NCI-H2227 (cell line): ENCODE results near the gene DUOX2.
"Not testable (repeated sequence)": the region's sequence is repeated elsewhere in the genome, so short reads cannot be mapped to it uniquely, and the experiment has no call there.

Source experiments
- DNase-seq: peaks from one replicate; lab custom pipeline; 2025; ENCODE audit not compliant: unreplicated experiment; lab: John Stamatoyannopoulos, UW

The DUOX2 gene

GRCh38 chr15:45120081-45120972 lies 6.4 kb upstream of the DUOX2 start:
- DNase-seq: no peak

- no peak for DNase-seq
Measured at GRCh38 chr15:45118996-45119395, 5.0 kb upstream of the DUOX2 start.

DNA sequence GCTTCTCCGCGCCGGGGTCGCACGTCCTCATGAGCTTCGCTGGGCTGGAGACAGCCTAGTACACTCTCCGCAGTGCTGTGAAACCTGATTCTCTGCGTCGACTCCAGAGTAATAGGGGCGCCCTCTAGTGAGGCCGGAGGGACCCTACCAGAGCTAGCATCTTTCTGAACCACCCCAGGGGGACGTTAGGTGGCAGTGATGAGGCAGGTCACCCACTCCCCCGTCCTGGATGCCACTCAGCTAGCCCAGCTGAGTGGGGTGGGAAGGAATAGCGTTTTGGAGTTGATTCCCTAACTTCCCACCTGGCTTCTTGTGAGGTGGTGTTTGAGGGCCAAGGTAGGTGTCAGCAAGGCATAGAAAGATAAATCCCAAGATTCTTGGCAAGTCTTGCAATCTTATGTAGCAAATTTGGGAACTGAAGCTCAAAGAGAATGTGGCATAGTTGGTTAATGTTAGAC lies 4.2 kb upstream of the DUOX2 start:
- DNase-seq: peak; percentile 80

DNA sequence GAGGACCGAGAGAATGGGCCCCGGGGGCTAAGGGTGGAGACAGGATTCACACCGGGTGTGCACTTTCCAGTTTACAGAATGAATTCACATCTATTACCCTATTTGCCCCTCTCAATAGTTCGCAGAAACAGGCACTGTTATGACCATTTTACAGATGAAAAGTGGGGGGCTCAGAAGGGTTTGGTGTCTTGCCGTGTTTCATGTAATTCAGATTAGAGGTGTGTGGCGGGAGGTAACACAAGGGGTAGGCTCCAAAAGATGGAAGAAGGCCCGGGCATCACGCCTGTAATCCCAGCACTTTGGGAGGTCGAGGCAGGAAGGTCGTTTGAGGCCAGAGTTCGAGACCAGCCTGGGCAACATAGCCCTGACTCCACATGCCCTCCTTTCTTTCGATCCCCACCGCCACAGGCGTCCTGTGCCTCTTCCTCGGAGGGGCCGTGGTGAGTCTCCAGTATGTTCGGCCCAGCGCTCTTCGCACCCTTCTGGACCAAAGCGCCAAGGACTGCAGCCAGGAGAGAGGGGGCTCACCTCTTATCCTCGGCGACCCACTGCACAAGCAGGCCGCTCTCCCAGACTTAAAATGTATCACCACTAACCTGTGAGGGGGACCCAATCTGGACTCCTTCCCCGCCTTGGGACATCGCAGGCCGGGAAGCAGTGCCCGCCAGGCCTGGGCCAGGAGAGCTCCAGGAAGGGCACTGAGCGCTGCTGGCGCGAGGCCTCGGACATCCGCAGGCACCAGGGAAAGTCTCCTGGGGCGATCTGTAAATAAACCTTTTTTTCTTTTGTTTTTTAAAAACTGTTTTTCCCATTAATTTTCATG lies 3.5 kb upstream of the DUOX2 start:
- DNase-seq: no peak

DNA sequence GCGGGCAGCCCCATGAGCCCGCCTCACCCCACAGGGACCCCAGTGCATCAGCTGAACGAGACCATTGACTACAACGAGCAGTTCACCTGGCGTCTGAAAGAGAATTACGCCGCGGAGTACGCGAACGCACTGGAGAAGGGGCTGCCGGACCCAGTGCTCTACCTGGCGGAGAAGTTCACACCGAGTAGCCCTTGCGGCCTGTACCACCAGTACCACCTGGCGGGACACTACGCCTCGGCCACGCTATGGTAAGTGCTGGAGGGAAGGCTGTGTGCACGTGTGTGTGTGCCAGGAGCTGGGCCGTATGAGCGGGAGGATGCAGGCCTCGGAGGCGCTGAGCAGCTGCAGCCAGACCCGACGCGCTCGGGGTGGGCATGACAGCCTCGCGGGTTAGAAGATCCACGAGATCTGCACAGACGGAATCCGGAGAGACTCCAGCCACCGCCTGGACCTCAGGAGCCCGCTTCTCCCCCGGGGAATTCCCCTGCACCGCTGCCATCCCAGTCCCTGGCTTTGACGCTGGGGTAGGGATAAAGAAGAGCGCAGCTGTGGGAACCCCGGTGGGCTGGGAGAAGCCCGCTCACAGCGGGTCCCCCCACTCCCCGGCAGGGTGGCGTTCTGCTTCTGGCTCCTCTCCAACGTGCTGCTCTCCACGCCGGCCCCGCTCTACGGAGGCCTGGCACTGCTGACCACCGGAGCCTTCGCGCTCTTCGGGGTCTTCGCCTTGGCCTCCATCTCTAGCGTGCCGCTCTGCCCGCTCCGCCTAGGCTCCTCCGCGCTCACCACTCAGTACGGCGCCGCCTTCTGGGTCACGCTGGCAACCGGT lies 2.7 kb upstream of the DUOX2 start:
- DNase-seq: no peak

DNA sequence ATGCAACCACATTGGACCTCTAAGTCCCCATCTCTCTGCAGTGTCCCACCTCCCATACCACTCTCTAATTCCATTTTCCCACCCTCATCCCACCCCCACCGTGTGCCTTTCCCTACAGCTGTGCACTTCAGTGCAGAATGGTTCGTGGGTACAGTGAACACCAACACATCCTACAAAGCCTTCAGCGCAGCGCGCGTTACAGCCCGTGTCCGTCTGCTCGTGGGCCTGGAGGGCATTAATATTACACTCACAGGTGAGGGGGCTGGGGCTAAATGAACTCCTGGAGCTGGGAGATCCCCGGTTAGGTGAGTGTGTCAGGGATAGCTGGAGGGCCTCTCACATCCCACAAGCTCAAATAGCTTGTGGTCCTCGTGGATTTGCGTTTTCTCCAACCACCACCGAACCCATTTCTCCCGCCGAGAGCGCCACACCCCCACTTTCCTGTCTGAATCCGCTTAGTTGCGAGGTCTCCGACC lies 2.1 kb upstream of the DUOX2 start:
- no peak for DNase-seq

DNA sequence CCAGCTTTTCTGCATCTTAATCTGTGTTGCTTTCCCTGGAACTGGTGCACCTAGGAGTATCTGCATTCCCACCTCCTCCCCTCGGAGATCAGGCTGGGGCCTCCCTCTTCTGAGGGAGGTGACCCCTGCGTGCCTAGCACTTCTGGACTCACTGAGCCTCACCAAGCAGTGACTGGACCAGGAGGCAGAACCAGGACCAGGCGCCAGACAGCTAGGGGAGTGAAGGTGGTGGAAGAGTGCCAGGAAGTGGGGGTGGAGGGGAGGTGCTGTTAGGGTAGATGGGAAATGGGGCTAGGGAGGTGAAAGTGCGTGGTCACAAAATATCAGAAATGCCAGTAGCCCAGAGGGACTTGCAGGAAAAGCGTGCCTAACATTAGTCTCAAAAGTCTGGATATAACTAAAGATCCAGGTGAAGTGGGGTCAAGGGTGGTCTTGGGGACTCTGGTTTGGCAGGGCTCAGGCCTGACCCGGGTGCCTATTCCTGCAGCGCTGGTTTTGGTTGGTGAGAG lies 1.4 kb upstream of the DUOX2 start:
- DNase-seq: no peak

DNA sequence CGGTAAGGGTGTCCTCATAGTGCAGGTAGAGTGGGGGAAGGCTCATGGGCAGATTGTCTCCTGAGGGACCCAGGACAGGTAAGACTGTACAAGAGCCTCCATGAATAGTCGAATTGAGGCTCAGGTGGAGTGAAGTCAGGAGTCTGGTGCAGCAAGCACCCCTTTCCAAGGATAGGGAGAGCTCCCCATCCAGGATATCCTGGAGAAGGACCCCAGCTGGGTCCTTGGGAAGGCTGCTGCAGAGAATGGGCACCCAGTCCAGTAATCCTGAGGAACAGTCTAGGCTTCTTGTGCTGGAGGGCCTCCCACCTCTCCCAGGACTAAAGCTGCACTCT lies 746 bp upstream of the DUOX2 start:
- DNase-seq: no peak

DNA sequence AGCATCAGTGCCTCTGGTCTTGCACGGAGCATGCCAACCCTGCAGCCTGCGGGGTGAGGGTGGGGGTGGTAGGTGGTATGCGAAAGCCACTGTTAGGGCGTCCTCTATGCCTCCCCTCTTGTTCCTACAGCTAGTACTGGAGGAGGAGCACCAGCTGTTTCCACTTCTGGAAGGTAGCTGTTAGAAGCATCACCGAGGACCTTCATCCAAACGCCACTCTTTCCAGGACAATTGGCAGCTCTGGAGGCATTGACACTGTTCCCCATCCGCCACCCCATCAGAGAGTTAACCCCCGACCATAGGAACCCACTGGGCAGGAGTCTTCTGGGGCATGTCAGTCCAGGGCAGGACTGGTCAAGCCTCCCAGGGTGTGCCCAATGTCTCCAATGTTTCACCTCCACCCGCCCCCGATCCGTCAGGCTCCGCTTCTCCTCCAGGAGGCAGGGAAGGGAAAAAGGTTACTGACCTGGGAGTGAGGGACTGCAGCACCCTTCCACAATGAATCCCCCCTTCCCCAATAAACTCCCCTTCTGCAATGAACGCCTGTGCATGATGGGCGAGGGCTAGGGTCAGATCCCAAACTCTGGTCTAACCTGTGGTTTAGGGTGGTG lies 487 bp downstream of the DUOX2 start:
- DNase-seq: no peak

DNA sequence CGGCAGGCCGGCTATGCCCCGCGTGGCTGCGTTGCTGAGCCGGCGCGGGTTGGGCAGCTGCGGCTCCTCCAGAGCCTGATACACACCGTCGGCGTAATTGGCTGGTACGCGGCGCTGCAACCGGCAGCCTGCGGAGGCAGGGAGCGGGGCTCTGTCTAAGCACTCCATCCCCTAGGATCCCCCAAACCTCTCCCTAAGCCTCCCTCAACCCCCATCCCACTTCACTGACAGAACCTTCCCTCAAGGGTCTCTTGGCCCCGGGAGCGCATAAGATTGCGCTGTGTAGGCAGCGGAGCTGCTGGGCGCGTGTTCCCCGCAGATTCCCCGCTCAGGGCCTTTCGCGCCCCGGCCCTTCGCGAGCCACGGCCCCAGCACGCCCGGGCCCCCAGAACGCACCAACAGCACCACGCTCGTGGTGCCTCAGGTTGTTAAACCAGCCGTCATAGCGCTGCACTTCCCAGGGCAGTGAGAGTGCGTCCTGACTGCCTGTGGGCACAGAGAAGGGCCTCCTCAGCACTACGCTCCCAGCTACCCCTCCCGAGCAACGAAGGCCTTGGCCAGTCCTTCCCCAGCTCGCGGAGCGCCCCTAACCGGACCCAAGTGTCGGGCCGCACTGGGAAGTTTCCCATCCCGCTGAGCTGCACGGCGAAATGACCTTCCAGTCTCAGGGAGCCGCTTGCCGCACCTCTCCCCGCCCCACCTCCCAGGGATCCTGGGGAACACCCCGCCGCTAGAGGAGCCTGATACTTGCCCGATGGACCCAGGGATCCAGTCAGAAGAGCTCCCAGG lies 1.2 kb downstream of the DUOX2 start:
- peak; percentile 3 for DNase-seq

GRCh38 chr15:45112143-45112590 lies 1.8 kb downstream of the DUOX2 start:
- no peak for DNase-seq

DNA sequence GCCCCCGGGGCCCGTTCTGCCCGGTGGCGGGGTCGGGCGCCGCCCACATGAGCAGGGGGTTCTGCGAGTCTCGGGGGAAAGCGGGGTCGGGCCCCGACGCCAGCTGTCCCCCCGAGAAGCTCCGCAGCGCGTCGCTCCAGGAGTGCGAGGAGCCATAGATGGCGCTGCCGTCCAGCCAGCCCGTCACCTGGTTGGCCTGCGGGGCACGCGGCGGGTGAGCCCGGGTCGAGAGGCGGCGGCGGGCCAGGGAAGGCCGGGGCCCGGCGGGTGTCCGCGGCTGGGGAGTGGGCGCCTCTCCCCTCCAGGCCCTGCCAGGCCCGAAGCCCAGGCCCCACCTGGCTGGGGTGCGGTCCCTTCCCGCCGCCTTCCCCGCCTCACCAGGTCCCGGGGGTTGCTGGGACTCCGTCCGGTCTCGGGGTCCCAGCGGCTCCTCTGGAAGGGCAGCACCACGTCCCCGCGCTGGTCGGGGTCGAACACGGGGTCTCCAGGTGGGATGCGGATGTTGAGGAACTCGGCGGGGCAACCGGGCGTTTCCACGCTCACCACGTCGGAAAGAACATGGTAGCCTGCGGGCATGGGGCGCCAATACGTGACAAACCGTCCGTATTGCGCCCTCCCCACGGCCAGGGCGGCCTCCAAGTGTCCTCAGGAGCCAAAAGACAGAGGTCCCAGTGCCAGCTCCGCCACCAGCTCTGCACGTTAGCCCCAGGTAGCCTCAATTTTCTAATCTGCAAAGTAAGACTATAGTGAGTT lies 2.4 kb downstream of the DUOX2 start:
- no peak for DNase-seq

DNA sequence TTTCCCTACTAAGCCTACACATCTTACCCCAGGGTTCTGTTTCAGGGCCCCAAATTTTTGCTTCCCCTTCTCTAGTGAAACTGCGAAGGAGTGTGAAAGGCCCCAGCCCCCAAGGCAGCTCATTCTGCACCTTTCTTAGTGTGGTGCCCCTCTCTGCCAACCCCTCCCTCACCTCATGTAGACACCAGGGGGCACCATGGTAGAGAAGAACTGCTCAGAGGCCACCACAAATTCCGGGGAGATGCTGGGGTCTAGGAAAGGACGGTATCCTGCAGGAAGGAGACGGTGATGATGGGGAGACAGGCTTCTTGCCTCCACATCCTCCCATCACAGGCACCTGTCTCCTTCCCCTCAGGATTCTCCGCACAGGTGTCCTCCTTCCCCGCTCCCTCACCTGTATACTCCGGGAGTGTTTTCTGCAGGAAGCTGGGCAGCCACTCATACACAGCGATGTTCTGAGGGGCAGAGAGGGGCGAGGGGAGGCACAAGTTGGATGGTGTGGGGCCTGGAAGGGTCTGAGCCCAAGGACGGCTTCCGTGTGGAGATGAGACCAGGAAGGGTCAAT lies 3.6 kb downstream of the DUOX2 start:
- DNase-seq: no peak

DNA sequence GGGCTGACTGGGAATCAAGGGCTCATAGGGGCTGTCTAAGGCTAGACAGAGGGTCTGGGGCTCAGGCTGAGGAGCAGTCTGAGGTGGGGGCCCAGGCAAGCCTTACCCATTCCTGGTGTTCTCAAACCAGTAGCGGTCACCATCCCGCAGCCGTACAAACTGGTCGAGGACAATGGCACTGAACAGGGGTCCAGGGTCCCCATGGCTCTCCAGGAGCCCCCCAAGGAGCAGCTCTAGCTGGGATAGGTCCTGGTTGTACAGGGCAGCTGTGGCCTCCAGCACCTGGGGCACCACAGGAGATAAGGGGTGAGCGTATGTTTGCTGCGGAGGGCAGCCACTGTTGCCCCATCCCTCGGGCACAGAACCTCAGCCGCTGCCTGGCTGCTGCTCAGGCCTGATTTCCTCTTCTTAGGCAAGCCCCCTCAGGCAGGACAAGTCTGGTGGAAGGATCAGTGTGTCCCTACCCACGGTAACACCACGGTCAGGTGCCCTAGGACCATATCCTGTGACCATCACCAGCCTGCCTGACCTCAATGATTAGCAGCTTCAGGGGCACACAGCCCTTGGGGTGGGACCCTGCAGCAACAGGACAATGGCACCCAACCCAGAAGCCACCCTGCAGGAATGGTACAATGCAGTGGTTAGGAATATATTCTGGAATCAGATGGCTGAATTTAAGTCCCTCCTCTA lies 5.9 kb downstream of the DUOX2 start:
- no peak for DNase-seq

DNA sequence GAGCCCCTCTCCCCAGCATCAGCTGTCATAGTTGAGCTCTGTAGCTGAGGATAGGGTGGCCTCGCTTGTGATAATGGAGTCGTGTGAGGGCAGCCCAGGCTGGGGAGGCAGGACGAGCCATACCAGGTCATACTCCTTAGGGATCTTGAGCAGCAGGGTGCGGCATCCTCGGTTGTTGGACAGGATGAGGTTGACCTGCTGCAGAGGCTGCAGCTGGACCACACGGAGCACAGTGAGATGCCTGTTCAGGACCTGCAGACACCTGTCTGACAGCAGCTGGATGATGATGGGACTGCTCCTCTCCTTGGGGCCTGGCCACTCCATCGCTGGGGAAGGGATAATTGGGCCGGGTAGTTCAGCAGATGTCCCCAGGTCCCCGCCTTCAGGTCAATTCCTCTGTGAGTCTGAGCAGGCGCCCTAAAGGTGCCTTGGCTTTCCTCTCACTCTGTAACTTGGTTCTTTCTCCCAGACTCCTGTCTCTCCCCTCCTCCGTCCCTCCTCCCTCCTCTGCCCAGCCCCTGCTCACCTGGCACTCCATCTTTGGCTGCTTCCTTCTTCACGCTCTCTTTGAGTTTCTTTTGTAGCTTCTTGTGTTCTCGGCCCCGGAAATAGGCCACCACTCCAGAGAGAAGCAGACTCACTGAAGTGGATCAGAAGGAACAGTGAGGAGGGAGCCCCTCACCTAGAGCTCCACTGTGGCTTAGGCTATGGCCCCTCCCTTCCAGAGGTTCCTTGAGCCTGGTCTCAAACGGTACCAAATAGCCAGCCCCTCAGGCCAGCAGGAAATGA lies 7.8 kb downstream of the DUOX2 start:
- DNase-seq: no peak

DNA sequence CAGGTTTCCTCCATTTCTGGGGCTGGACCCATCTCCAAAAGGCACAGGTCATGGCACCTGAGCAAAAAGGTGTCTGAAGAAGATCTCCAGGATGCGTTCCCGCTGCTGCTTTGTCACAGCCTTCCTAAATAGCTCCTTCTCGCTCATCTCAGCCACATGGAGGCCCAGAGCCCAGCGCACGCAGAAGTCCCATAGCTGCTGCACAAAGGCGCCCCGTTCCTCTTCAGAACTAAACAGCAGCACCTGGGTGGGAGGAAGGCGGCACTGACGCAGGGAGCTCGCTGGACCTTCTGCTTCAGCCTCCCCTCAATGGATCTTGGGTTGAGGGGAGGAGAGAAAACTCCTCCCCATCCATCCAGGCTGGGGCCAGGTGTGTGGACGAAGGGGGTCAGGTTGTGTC lies 8.4 kb downstream of the DUOX2 start:
- no peak for DNase-seq

GRCh38 chr15:45104170-45104569 lies 9.8 kb downstream of the DUOX2 start:
- not testable (repeated sequence) for DNase-seq
